ENCODE data around the gene IFIH1.

IFIH1 gene

DNA sequence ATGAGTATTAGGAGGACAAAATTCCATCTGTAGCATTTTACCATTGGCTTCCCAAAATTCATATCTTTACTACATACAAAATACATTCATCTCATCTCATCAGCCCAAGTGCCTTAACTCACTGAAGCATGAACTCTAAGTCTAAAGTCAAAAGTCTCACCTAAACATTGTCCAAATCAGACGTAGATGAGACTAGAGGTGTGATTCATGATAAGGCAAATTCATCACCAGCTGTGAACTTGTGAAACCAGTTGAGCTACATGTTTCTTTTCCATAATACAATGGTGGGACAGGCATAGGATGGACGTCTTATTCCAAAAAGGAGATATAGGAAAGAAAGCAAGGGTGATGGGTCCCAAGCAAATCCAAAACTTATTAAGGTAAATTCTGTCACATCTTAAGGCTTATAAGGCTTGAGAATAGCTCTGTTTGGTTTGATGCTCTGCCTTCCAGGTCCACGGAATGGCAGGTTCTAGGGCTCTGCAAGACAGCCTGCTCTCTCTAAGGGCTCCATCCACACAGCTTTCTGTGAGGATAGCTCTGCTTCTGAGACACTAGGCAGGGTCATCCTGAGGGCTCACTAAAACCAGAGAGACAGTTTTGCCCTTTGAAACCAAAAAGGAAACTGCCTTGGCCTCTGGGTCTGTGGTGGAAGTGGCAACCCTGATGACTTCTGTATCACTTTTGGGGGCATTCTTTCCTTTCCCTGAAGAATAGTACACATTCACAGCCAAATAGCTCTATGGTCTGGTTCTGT lies 9.6 kb downstream of the IFIH1 start:
- DNase-seq: no peak

DNA sequence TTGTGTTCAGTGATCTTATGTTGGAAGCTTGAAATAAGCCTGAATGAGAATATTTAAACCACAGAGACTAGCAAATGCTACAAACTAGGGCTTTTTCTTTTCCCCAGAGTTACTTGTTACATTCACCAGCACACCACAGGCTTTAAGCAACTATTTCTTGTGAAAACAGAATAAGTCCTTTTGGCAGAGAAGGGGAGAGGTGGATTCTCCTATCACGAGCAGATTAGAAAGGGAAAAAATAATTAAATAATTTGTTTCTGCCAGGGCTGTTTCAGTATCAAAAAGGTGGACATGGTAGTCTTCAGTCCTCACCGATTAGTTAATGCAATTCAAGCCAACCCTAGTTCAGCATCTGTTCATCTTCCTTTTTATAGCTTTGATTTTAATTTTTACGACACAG lies 12.6 kb downstream of the IFIH1 start:
- no peak for DNase-seq

DNA sequence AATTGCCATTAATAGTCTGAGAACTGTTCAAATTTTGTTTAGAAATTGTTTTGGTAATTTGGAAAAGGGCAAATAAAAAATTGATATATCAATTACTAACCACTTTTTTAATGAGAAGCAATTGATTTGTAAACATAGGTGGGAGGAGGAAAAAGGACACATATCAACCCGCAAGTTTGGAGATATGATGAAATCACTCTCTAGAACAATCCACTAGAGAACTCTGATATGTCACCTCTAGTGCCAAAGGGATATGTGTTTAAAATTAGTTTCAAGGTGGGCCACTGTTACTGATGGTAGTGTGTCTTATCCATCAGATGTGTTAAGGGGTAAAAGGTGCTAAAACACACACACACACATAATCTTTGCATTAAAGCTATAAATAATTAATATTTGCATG lies 16.6 kb downstream of the IFIH1 start:
- DNase-seq: no peak

DNA sequence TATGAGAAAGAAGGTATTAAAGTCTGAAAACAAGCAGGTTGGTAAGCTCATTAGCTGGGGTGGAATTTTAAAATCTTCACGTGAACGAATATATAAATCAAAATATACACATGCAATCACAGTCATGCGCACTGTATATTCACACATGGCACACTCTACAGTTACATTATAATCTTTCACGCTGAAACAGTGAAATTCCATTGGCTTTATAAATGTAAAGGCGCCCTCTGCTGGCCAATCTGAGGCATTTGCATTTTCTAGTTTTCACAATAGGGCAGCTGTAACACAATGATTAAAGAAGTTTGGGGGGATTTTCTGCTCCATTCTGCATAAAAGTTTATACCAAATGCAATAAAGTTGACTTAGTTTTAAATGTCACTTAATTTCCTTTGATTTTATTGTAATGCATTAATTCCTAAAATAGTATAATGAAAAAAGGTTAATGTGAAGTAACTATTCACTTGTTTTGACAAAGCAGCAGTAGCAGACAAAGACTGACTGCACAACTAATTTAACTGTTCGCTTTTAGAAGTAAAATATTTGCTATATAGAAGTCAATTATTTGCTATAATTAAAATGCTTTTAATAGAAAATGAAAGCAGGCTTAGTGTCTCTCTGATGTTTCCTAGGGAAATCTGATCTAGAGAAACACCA lies 17.2 kb downstream of the IFIH1 start:
- peak; percentile 45 for DNase-seq

DNA sequence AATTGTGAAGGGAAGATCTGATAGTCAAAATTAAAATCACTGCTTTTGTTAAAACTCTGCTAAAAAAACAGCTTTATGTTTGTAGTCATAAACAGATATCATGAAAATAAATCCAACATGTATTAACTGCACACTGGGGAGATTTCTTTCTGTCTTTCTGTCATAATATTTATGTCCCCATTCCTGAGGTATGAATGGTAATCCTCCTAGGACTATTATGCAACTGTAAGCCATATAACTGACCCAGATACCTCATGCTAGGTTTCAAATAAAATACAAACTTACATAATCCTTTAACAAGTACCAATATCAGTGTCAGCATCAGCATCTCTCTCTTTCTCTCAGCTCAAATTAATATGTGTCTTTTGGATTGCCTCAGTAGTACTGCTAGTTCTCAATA lies 18.2 kb downstream of the IFIH1 start:
- no peak for DNase-seq

DNA sequence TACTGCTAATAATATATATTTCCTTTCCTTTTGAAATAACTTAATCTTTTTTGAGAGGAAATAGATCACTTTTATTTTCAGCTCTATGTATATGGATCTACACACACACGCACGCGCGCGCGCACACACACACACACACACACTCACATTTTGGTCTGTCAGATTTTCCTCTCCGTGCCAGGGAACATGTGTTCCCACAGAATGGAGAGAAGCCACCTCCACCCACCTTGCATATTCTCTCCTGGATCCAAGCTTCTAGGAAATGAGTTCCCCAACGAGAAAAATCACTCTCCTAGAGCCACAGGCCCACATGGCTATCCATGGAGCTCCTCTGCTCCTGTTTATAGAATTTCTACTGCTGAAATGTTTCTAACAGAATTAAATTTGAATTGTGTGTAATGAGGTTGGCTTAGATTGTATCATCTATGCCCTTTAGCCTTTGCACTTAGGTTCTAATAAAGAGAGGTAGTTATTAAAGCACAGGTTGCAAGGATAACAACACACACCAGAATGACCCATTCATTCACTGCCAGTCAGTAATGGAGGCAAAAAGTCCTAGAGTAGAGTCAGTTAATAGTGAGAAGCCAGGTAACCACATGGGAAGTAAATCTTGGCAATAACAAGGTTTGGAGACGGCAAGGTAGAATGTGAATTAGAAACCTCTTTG lies 19.7 kb downstream of the IFIH1 start:
- no peak for DNase-seq

DNA sequence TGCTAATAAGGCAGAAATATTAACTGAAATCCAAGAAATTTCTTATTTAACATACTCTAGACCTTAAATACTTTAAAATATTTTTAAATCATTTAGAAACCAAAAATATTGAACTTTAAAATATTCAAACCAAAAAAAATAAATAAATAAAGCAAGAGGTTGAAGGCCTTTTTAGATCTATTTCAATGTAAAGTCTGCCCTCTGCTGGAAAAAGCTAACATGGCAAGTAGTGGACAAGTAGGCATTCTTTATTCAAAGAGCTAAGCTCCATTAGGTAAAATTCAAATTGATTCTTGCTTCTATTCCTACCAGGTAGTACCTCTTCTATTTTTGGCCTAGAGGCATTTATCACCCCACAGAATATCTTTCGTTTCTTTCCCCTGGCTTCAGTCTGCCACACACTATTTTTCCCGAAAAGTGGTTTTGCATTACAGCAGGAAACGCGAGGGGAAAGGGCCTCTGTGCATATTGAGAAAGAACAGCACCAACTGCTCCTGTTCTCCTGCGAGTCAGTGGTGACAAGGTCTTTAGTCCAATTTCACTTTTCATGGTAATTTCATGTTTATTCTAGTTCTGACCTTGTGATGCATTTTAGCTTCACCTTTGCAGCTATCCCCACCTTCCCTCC lies 20.4 kb downstream of the IFIH1 start:
- DNase-seq: peak; percentile 55

DNA sequence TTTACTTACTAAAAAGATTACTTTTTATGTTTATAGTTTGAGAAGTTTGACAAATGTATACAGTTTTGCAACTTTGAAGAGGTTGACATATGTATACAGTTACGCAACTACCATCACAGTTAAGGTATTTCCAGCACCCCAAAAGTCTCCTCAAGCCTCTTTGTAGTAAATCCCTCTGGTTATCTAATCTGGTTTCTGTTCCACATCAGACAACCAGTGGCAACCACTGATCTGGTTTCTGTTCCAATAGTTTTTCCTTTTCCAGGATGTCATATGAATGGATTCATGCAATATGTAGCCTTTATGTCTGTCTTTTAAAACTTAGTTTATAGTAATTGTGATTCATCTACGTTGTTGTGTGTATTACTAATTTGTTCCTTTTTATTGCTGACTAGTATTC lies 23.5 kb downstream of the IFIH1 start:
- DNase-seq: no peak

DNA sequence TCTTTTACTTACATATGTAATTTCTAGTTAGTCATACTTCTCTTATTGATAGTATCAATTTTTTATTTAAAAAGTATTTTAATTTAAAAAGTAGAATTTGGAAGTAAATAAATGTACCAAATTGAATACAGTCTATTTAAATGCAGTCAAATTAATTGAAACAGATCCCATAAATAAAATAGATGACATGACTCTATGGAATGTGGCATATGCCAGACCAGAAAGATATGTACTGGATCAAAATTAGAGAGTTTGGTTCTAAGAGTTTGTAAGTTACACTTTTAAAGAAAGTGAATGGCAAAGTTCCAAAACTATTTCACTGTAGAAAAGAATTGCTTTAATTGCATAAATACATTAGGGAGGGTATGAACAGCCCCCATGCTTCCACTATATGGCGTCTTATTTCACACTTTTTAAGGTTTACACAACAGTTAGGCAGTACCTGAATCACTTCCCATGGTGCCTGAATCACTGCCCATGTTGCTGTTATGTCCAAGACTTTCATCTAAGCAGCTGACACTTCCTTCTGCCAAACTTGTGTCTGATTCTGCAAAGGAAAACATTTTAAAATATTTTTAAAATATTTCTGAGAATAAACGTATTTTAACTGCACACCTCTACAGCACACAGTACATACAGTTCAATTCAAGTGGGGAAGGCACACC lies 25.2 kb downstream of the IFIH1 start:
- DNase-seq: no peak

DNA sequence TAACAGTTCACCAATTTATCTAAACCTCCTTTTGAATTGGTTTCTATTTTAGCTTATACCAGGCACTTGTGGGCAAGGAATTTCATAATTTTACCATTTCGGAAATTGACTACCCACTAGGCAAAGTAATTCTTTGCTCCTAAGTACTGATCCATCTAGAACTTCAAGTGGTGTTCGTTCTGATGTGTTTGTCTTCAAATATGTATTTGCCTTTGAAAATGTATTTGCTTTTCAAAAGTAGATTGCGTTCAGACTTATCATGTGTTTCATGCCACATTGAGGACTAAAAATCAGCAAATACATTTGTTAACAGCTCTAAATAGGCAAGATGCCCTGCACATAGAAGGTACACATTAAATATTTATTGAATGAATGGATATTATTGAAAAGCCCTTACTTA lies 26.7 kb downstream of the IFIH1 start:
- DNase-seq: no peak

DNA sequence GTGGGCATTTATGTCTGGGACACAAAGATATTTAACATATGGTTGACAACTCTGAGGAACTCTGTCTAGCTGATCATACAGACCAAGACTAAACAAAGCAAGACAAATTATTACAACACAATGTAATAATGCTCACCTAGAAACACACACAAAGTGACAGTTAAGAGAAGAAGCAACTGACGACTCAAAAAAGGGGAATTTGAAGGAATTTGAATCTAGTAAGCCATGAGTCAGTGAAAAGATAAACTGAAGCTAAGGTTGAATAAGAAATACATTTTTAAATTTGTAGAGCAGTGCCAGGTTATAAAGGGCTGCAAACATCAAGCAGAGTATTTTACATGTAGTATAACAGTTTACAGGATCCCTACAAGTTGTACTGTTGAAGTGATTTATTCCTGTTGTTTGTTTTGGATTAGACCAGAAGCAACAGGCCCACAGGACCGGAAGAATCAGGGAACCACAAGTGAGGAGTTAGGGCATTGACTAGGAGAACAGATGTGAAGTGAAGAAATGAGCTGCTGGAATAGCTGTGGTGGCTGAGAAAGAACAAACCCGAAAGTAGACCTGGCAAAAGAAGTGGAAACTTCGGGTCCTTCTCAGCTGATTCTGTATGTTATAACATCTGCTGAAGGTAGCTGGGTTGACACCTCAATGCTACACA lies 35.6 kb downstream of the IFIH1 start:
- no peak for DNase-seq

DNA sequence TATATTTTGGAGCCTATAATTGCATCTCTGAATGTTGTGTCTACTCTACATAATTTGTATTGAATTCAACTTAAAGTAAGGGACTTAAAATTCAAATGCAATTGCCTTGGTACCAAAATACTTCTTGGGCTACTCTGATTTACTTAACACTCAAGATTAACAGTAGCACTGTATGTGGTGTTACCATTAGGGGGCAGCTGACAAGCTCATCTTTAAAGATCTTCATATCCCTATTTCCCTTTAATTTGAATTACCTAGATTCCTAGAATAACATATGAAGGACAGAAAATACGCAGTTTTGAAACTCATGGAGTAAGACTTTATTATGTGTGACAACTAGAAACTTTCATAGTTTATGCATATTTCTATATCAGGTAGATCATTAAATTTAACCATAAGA lies 37.8 kb downstream of the IFIH1 start:
- DNase-seq: no peak

DNA sequence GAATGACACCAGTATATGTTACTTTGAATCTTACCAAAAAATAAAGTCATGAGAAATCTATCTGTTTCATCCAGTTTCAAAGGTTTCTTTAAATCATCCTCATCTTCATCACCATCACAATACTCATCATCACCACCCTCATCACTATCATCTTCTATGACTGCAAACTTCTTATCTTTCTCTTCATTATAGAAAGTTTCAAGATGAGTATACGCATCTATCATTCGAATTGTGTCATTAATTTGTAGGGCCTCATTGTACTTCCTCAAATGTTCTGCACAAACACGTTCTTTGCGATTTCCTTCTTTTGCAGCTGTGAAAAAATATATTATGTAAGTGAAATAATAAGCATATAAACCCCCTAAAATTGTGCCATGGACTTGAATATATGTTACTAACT lies 41.1 kb downstream of the IFIH1 start:
- no peak for DNase-seq

DNA sequence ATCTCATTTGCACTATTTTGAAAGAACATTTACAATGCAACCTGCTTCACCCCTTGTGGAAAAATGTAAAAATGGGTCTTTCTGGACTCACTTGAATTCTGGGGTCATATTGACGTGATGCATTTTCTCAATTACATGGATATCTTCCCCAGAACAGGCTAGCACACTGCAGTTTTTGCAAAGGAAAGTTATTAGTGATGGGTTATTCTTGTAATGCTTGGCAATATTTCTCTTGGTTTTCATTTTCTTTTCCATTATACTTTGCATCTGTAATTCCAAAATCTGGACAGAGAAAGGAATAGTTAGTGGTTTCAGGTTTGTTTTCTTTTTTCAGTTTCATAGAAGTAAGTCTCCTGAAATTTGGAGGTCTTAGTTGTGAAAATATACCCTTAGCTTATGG lies 50.5 kb downstream of the IFIH1 start:
- no peak for DNase-seq

DNA sequence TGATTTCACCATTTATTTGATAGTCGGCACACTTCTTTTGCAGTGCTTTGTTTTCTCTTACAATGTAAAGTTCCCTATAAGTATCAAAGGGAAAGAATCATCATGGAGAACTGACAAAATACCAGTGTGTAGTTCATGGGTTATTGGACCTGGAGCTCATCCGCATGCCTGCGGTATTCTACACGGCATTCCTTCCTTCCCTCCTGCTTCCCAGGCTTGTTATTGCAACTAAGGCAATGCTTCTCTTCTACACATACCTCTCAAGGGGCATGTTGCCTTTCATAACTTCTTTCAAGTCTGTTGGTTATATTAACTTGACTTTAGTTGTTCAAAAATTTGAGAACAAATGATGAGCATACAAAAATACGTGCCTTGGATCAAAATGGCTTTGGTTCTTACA lies 51.0 kb downstream of the IFIH1 start:
- no peak for DNase-seq

DNA sequence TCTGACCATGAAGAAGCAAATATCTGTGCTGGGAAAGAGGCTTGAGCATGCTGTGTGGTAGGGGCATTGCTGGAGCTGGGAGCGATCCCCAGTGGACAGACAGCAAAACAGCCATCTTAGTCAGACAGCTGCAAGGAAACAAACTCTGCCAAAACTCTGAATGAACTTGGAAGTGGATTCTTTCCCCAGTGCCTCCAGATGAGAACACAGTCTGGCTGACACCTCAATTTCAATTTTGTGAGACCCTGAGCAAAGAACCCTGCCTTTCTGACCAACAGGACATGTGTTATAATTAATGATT lies 52.1 kb downstream of the IFIH1 start:
- no peak for DNase-seq

DNA sequence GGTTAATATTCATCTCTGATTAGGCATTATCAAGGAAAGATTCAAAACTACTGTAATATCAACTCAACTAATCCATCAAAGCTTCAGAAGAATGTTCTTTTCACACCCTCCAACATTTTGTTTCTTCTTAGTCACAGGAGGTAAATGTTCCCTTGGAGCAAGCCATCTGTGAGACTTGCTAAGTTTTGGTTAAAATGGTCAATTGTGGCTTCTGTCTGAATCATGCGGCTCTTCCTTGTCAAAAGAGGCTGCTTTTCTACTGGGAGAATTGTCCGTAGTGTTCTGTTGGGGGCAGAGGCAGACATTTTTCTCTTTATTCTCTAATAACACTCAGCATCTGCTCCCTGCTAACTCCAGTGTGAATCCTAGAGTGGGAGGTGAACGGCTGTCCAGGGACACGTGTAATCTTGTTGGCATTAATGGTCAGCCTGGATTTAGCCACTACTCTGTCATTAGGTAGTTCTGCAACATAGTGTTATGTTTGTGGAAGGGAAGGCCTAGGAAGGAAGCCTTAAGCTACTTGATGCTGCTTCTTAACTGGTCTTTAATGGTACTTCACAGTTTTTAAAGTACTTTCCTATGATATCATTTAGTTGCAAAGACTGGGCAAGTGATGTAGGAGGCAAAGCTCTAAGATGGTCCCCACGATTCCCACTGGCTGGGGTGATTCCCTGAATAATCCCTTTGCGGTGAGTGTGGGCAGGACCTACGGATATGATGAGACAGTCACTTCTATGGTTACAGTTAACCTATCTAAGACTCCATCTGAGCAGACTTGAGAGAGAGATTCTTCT lies 52.6 kb downstream of the IFIH1 start:
- no peak for DNase-seq

DNA sequence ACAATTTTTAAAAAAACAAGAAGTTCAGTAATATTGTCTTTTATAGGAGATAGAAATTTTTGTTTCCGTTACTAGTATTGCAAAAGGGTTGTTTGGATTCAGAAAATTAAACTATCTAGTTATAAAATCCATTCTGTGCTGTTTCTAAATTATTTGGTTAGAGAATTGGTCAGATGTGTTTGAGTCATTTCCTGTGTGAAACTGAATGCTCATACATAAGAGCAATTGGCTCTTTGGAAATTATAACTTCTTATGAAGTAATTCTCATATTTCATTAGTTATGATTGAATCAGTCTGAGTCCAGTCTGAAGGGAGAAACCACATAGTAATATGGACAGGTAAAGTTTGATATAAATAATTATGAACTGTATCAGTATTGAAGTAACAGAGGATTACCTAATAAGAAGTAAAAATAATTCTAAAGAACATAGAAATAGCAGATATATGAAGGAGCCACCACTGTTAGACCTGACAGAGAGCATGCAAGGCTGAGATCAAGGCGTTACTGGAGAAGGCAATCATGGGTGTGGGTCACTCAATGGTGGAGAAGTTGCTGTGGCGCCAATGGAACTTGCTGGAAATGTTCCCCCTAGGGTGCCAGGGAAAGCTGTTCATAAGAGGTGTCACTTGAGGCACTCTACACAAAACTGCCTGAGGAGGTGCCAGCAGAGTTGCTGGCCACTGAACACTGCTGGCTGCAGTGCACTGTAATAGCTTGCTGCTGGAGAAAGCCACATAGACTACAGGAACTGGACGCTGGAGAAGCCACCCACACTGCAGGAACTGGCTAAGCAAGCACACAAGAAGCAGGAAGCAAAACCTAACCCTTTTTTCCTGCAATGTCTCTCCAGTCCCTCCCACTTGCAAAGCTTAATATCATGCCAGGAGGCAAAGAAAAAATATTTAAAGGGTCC lies 57.2 kb downstream of the IFIH1 start:
- DNase-seq: no peak

DNA sequence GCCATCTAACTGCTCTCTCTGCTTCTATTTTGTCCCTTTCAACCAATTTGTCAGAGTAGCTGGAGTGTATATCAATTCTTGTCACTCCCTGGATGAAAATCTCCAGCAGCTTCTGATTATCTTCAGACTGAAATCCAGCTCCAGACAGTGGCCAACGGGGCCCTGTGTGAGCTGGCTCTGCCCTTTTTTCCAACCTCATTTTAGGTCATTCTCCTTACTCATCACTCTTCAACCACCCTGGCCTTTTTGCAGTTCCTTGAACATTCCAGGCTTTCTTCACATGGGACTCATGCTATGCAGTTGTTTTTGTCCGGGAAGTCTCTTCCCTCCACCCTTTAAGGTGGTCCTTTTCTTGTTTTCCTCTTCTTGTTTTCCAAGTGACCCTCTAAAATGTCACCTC lies 59.8 kb downstream of the IFIH1 start:
- DNase-seq: no peak

DNA sequence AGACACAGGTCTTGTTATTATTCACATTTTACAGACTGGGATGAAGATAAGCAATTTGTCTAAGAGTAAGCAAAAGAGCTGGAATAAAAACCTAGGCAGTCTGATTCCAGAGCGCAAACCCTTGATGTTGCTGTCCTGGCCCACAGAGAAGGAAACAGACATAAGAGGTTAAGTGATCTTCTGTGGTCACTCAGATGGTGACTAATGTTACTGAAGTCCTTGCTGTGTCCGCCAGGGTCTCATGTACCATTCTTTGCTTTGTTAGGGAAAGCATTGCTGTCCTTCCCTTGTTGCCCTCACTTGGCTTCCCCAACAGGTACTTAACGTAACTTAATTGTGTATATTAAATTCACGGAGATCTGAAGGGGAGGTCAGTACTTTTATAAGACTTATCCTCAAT lies 60.3 kb downstream of the IFIH1 start:
- DNase-seq: no peak

DNA sequence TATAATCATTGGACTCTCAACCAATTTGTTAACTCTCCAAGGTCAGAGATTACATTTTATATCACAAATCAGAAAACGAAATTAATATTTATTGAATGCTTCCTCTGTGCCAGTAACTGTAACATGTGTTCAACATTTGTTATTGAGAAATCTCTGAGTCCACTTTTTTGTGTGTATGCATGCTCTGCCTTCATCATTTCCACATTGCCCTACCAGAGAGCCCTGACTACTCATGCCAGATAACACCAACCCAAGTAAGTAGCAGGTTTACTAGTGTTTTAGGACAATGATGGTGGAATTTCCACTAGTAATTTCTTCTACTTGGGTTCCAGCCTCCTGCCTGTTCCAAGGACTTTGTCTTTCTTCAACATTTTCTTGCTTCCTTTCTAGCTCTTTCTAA lies 61.1 kb downstream of the IFIH1 start:
- no peak for DNase-seq

All from activated T-cell treated with anti-CD3 and anti-CD28 coated beads for 4 hours (primary cell).